Measurements from ENCODE around the gene RBX1. TPM values are rescaled to one million over a fixed set of nuclear protein-coding genes. Genes with fewer than 3 reads are reported as not detected.
"Not testable (repeated sequence)": the region's sequence is repeated elsewhere in the genome, so short reads cannot be mapped to it uniquely, and the experiment has no call there.

Gene RBX1
- 10 to 100 TPM; 68.6 to 73.6 TPM for total RNA-seq

DNA sequence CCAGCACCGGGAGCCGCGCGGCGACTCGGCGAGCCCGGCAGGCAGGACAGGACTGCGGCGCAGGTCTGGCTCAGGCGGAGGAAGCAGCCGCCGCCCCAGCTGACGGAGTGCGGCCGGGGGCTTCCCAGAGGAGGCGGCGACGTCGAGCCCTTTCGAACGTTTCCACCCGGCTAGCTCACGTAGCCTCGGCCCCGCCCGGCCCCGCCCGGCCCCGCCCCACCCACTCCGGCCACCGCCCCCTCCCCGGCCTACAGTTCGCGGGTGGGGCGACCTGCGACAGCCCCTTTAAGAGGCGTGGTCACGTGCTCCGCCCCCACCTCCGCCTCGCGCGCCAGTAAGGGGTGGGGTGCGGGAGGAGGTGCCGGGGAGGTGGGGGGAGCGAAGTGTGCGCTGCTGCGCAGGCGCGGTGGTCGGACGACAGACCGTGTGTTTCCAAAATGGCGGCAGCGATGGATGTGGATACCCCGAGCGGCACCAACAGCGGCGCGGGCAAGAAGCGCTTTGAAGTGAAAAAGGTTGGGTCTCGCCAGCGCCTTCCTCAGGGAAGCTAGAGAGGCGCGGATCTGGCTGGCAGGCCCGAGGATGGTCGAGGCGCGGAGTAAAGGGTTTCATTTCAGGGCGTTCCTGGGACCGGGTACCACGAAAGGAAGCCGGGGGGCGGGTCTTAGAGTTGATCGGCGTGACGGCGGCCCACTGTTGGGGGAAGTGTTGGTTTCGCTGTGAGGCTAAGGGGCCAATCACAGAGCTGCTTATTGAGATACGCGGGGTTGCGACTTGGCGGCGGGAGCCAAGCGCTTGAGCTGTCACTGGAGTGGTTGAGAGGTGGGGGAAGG is at the start of gene RBX1:
Gene RBX1 (plus strand): TSS at position 417 of the 833 bp plus-strand sequence. CDS start 21 bp downstream, at position 438.
- H3K4me3 Mint-ChIP-seq, result peak within 1 kb of the TSS; percentile 97
- peaks cover 26% of the 10 kb centered on the region for H3K4me1 Mint-ChIP-seq
- peaks cover 24% of the 10 kb centered on the region for H3K36me3 Mint-ChIP-seq
- POLR2A ChIA-PET, result interaction anchor here (0.6 to 4.6 kb wide), 23 partner anchors 10 to 907 kb away, joined by 3 to 118 read pairs (median 5); partner anchors contain the start of genes ACO2, EP300, PHF5A and RANGAP1
- peak within 1 kb of the TSS; percentile 98 for H3K27ac Mint-ChIP-seq
- no peaks in the 10 kb centered on the region for H3K9me3 Mint-ChIP-seq
- DNase-seq, result peak; percentile 99
- ATAC-seq (ENCODE audit: low read depth), result peak; percentile 81
- peaks cover 2% of the 10 kb centered on the region for H3K27me3 Mint-ChIP-seq

DNA sequence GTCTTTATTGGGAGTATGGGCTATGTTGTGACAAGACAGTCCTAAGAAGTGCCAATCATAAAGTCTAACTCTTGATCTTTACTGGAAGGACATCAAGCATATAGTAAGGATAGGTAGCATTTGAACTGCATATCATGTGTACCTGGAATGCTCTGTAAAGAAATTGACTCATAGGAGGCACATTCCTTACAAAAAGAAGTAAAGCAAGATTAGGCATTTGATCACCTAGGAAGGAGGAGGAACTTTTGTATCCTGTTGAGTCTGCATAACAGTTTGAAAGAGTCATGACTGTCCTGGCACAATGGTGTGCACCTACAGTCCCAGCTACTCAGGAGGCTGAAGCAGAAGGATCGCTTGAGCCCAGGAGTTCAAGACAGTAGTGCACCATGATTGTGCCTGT is 47.1 kb upstream of the RBX1 start:
- Mint-ChIP-seq H3K27ac (no peak overlapping the region), H3K4me1 (no peaks in the 10 kb centered on the region), H3K36me3 (no peaks in the 10 kb centered on the region), H3K27me3 (no peaks in the 10 kb centered on the region), H3K9me3 (no peaks in the 10 kb centered on the region), H3K4me3 (no peak overlapping the region)
- POLR2A ChIA-PET, result no interaction called here
- ATAC-seq (ENCODE audit: low read depth) (no peak), DNase-seq (no peak)

DNA sequence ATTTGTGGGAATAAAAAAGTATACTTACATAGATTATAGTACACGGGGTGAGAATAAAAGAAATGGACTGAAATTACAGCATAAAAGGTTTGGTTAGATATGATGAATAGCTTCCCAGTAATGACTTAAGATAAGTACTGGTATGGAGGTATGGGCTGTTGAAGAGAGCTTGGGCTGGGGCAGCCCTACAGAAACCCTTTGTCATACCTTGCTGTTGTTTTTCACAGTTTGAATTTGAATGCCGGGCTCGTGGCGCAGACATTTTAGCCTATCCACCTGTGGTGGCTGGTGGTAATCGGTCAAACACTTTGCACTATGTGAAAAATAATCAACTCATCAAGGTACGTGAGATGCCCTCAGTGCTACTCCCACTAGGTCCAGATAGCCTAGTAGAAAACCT is 42.3 kb upstream of the RBX1 start:
- no peaks in the 10 kb centered on the region for H3K27me3 Mint-ChIP-seq
- H3K36me3 Mint-ChIP-seq, result peaks cover 2% of the 10 kb centered on the region
- no peak overlapping the region for H3K4me3 Mint-ChIP-seq
- no peaks in the 10 kb centered on the region for H3K4me1 Mint-ChIP-seq
- no peak overlapping the region for H3K27ac Mint-ChIP-seq
- POLR2A ChIA-PET, result no interaction called here
- ATAC-seq (ENCODE audit: low read depth) (no peak), DNase-seq (no peak)
- no peaks in the 10 kb centered on the region for H3K9me3 Mint-ChIP-seq

DNA sequence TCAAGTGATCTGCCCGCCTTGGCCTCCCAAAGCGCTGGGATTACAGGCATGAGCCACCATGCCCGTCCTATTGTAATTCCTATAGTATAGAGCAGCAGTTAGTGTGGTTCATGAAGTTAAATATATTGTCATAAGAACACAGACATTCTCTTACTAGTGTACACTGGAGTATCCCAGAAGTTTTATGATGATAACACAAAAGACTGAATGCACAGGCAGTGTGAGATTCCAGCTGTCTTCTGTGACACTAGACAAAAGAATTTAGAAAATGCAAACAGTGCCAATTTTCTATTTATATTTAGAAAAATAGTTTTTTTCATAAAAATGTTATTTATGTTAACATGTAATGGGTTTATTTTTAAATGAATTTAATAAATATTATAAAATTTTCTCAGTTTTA is 39.4 kb upstream of the RBX1 start:
- H3K27ac Mint-ChIP-seq, result no peak overlapping the region

DNA sequence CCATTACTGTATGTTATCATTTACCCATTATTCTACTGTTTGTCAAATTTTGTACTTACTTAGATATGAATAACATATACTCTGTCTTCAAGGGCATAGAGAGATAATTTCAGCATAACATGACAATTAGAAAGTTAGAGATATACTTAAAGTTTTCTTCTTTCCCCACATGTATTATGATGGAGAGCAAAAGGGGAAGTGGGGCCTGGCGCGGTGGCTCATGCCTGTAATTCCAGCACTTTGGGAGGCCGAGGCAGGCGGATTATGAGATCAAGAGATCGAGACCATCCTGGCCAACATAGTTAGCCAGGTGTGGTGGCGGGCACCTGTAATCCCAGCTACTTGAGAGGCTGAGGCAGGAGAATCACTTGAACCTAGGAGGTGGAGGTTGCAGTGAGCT is 38.2 kb upstream of the RBX1 start:
- DNase-seq; H3K4me3 Mint-ChIP-seq; H3K27me3 Mint-ChIP-seq; H3K36me3 Mint-ChIP-seq; H3K27ac Mint-ChIP-seq; H3K4me1 Mint-ChIP-seq; H3K9me3 Mint-ChIP-seq; ATAC-seq (ENCODE audit: low read depth): not testable (repeated sequence)
- POLR2A ChIA-PET, result interaction anchor here (1.4 kb wide), 1 partner anchor 10 kb away, joined by 3 read pairs; no protein-coding TSS in a partner anchor

More for the DNA sequence above, 39.4 kb upstream of the RBX1 start:
- ATAC-seq (ENCODE audit: low read depth) (no peak), DNase-seq (no peak)
- no peaks in the 10 kb centered on the region for H3K9me3 Mint-ChIP-seq
- POLR2A ChIA-PET, result no interaction called here
- H3K36me3 Mint-ChIP-seq, result peaks cover 2% of the 10 kb centered on the region
- no peaks in the 10 kb centered on the region for H3K4me1 Mint-ChIP-seq
- H3K27me3 Mint-ChIP-seq, result no peaks in the 10 kb centered on the region
- H3K4me3 Mint-ChIP-seq, result no peak overlapping the region

DNA sequence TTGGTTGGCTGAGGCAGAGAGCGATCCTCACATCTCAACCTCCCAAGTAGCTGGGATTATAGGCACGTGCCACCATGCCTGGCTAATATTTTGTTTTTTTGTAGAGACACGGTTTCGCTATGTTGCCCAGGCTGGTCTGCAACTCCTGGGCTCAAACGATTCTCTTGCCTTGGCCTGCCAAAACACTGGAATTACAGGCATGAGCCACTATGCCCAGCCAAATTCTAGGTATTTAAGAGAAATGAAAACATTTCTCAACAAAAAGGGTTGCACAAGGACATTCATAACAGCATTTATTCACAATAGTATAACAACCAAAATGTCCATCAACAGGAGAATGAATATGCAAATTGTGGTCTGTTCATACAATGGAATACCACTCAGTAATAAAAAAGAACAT is 31.7 kb upstream of the RBX1 start:
- no peak for DNase-seq
- Mint-ChIP-seq H3K27ac (no peak overlapping the region), H3K4me1 (peaks cover 4% of the 10 kb centered on the region), H3K4me3 (no peak overlapping the region), H3K36me3 (peaks cover 2% of the 10 kb centered on the region), H3K27me3 (no peaks in the 10 kb centered on the region), H3K9me3 (no peaks in the 10 kb centered on the region)
- POLR2A ChIA-PET, result no interaction called here
- no peak for ATAC-seq (ENCODE audit: low read depth)

DNA sequence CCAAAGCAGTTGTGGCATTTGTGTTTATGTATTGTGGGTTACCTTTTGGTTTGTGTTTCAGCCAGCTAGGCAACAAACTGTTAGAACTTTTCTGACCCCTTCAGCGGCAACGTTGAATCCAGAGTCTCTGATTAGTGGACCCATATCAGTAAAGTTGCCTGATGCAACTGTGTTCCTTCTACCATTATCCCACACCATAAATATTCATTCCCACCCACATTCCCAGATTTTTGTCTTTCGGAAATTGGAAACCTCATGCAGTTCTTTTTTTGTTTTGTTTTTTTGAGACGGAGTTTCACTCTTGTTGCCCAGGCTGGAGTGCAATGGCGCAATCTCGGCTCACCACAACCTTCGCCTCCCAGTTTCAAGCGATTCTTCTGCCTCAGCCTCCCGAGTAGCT is 30.7 kb upstream of the RBX1 start:
- POLR2A ChIA-PET, result no interaction called here
- DNase-seq (no peak), ATAC-seq (ENCODE audit: low read depth) (no peak)
- H3K4me3 Mint-ChIP-seq, result no peak overlapping the region
- no peaks in the 10 kb centered on the region for H3K9me3 Mint-ChIP-seq
- peaks cover 2% of the 10 kb centered on the region for H3K36me3 Mint-ChIP-seq
- no peaks in the 10 kb centered on the region for H3K27me3 Mint-ChIP-seq
- peaks cover 4% of the 10 kb centered on the region for H3K4me1 Mint-ChIP-seq
- H3K27ac Mint-ChIP-seq, result no peak overlapping the region

DNA sequence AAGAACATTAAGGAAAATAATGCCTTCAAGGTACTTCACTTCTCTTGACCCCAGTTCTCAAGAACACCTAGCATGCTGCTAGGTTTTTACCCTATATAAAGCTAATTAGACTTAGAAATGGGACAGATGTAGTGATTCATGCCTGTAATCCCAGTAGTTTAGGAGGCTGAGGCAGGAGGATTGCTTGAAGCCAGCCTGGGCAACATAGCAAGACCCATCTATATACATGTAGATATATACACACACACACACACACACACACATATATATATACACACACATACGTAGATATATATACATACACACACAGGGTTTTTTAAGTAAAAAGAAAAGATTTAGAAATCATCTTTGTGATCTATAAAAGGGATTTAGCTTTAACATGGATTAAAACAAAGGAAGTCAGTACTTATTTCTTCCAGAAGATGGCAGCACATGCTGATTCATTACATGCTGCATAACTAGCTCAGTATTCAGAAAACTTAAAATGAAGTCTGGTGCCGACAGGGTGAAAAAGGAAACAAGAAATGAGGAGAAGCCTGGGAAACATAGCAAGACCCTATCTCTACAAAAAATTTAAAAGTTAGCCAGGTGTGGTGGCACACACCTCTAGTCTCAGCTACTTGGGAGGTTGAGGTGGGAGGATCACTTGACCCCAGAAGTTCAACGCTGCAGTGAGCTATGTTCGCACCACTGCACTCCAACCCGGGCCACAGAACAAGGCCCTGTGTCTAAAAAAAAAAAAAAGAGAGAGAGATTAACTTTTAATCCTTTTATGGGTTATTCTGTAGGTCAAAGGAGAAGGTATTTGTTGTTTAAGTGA is 28.5 kb upstream of the RBX1 start:
- DNase-seq, result no peak
- Mint-ChIP-seq H3K4me3 (peak overlapping the region; percentile 47), H3K36me3 (peaks cover 6% of the 10 kb centered on the region), H3K27me3 (no peaks in the 10 kb centered on the region), H3K4me1 (peaks cover 4% of the 10 kb centered on the region), H3K27ac (peak overlapping the region; percentile 43), H3K9me3 (no peaks in the 10 kb centered on the region)
- peak; percentile 81 for ATAC-seq (ENCODE audit: low read depth)
- POLR2A ChIA-PET, result interaction anchor here (0.7 to 1.9 kb wide), 7 partner anchors 9 to 361 kb away, joined by 3 to 26 read pairs (median 6); partner anchors contain the start of genes EP300, RBX1, ST13 and XPNPEP3

DNA sequence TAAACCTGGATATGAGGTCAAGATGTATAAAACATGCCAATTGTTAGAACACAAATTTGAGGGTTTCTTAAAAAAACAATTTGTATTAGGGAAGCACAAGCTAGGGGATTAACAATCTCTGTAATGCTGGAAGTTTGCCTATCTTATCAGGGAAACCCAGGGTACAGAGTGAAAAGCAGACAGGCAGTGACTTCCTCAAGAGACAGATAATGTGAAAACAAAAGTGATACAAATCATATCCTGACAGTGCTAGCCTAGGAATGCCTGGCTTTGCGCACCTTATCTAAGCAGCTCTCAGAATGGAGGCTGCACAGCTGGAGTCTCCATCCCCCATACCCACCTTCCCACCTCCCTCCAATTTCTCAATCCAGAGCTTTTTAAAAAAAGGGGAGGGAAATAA is 22.5 kb upstream of the RBX1 start:
- no peak for DNase-seq
- no peak overlapping the region for H3K4me3 Mint-ChIP-seq
- POLR2A ChIA-PET, result no interaction called here
- no peak for ATAC-seq (ENCODE audit: low read depth)
- H3K36me3 Mint-ChIP-seq, result peaks cover 6% of the 10 kb centered on the region
- no peaks in the 10 kb centered on the region for H3K27me3 Mint-ChIP-seq
- H3K27ac Mint-ChIP-seq, result no peak overlapping the region
- no peaks in the 10 kb centered on the region for H3K4me1 Mint-ChIP-seq
- no peaks in the 10 kb centered on the region for H3K9me3 Mint-ChIP-seq

DNA sequence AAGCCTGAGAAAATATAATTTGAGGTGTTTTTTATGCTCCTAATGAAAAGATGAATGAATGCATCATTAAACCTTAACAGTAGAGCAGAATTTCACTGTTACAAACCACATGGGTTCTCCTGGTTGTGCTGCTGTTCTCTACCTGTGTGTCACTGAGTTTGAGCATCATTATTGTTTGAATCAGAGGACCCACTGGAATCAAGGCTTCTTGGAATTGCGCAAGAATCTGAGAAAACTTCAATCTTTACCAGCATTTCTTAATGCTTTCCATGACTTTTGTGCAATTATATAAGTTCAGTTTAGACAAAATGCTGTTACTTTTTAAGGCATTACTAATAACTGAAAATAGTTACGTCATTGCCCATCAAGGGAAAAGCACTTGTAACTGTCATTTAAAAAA is 18.8 kb upstream of the RBX1 start:
- Mint-ChIP-seq H3K4me3 (no peak overlapping the region), H3K27ac (no peak overlapping the region), H3K9me3 (no peaks in the 10 kb centered on the region), H3K4me1 (no peaks in the 10 kb centered on the region), H3K27me3 (no peaks in the 10 kb centered on the region), H3K36me3 (no peaks in the 10 kb centered on the region)
- ATAC-seq (ENCODE audit: low read depth), result no peak
- POLR2A ChIA-PET, result no interaction called here
- no peak for DNase-seq

DNA sequence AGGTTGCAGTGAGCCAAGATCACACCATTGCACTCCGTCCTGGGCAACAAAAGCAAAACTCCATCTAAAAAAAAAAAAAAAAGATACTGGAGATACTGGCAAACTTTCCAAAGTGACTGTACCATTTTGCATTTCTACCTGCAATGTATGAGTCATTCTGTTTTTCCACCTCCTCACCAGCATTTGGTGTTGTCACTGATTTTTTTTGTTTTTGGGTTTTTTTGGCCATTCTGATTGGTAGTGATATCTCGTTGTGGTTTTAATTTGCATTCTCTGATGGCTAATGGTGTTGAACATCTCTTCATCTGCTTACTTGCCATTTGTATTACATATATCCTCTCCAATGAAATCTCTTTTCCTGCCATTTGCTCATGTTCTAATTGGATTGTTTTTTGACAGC is 12.0 kb upstream of the RBX1 start:
- Mint-ChIP-seq H3K4me3 (no peak overlapping the region), H3K27me3 (no peaks in the 10 kb centered on the region), H3K36me3 (no peaks in the 10 kb centered on the region), H3K4me1 (no peaks in the 10 kb centered on the region), H3K27ac (no peak overlapping the region), H3K9me3 (no peaks in the 10 kb centered on the region)
- DNase-seq (no peak), ATAC-seq (ENCODE audit: low read depth) (no peak)
- POLR2A ChIA-PET, result interaction anchor here (0.6 kb wide), 1 partner anchor 13 kb away, joined by 3 read pairs; no protein-coding TSS in a partner anchor

DNA sequence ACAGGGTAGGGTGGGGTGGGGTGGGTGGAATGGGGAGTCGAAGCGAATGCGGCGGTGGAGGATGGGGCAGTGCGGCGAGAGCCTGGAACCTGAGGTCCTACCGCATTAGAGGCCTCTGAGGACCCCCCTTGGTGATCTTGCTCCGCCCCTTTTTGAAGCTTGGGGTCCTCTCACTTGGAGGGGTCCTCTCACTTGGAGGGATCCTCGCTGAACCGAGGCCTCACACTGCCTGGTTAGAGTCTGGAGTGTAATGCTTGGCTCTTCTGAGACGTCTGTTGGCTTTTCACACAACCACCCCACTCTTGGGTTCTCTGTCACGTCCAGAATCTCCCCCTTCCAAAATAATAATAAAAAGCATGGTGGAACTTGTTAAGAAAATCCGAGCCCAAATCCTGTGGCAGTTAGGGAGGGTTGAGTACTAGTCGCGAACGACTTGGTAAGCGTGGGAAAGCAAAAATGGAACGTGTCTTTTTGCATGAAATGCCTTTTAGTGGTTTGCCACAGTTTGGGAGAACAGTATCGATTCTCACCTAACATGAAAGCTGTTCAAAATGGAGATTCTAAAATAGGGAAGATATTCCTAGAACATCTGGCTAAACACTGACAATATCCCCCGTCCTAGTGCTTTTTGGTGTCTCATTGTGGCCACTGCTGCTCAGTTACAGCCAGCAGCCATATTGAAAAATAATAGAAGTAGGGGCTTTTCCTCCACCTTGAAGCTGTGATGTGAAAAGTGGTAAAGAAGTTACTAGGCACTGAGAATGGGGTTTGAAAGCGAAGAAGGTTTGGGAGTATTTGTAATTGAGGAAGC is 822 bp downstream of the RBX1 start:
- H3K36me3 Mint-ChIP-seq, result peaks cover 24% of the 10 kb centered on the region
- no peak for DNase-seq

DNA sequence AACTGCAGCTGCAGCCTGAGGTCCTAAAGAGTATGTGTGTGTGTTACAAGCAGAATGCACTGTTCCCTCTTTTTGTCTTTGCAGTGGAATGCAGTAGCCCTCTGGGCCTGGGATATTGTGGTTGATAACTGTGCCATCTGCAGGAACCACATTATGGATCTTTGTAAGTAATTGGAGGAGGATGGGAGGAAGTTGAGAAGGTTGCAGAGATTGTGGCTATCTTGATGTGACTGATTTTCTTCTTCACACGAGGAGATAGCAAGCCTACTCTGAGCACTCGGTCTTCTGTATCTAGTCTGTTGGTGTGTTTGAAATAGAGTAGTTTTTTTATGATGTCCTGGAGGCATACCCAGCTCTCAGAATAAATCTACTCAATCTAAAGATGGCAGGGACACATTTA is 2.3 kb downstream of the RBX1 start:
- Mint-ChIP-seq H3K27me3 (no peaks in the 10 kb centered on the region), H3K4me1 (peaks cover 29% of the 10 kb centered on the region), H3K27ac (peak overlapping the region; percentile 74), H3K4me3 (peak overlapping the region; percentile 97), H3K36me3 (peaks cover 27% of the 10 kb centered on the region), H3K9me3 (no peaks in the 10 kb centered on the region)
- ATAC-seq (ENCODE audit: low read depth), result no peak
- no peak for DNase-seq
- POLR2A ChIA-PET, result interaction anchor here (0.7 to 4.6 kb wide), 4 partner anchors 68 to 284 kb away, joined by 4 to 118 read pairs (median 32); partner anchors contain the start of gene EP300

More for the DNA sequence above, 822 bp downstream of the RBX1 start:
- Mint-ChIP-seq H3K9me3 (no peaks in the 10 kb centered on the region), H3K4me1 (peaks cover 26% of the 10 kb centered on the region), H3K4me3 (peak overlapping the region; percentile 97), H3K27me3 (peaks cover under 1% of the 10 kb centered on the region), H3K27ac (peak overlapping the region; percentile 98)
- ATAC-seq (ENCODE audit: low read depth), result peak; percentile 7
- POLR2A ChIA-PET, result interaction anchor here (0.6 to 4.6 kb wide), 25 partner anchors 11 to 908 kb away, joined by 3 to 118 read pairs (median 5); partner anchors contain the start of genes ACO2, EP300, PHF5A and RANGAP1

All from activated naive CD8-positive, alpha-beta T cell treated with anti-CD3 and anti-CD28 coated beads, Interleukin-2, amount 10 ng/mL, durations not matched to agents 7 days and 5 days (primary cell).